WERI-Rb-1 (cell line): ENCODE data around the gene NDUFB11.

Source experiments
- DNase-seq: peaks from one replicate; pipeline ENCODE4 v3.0.0-alpha.2; 2020
- H3K27ac ChIP-seq: fragments of 250-450 bp; sonication (Bioruptor Pico); 2 replicates; pipeline ENCODE4 v1.5.1; 2020; ENCODE audit warnings: mild to moderate bottlenecking, moderate library complexity
- H3K27me3 ChIP-seq: fragments of 250-450 bp; sonication (Bioruptor Pico); 2 replicates; pipeline ENCODE4 v1.5.1; 2021; ENCODE audit warnings: mild to moderate bottlenecking, low read depth, moderate library complexity; ENCODE audit not compliant: insufficient read depth, severe bottlenecking
- H3K36me3 ChIP-seq: fragments of 250-450 bp; sonication (Bioruptor Pico); 2 replicates; pipeline ENCODE4 v1.5.1; 2020; ENCODE audit warnings: mild to moderate bottlenecking, moderate library complexity
- H3K4me3 ChIP-seq: 2 replicates; pipeline ENCODE4 v1.5.1; 2011; ENCODE audit warnings: low read depth, mild to moderate bottlenecking, control low read depth, low read length
- H3K9me3 ChIP-seq: fragments of 250-450 bp; sonication (Bioruptor Pico); 2 replicates; pipeline ENCODE4 v1.5.1; 2021; ENCODE audit warnings: mild to moderate bottlenecking, moderate library complexity; ENCODE audit not compliant: severe bottlenecking
- CTCF ChIP-seq: IDR thresholded peaks from 2 replicates; pipeline ENCODE4 v1.5.1; 2011; ENCODE audit warnings: low read depth, mild to moderate bottlenecking, control low read depth, inconsistent platforms, low read length

NDUFB11 gene

GRCh38 chrX:47178337-47178736 lies 33.8 kb upstream of the NDUFB11 start:
- Histone ChIP-seq H3K9me3 (no peaks in the 10 kb centered on the region), H3K27me3 (peaks cover 18% of the 10 kb centered on the region), H3K4me3 (no peak overlapping the region), H3K36me3 (peaks cover 34% of the 10 kb centered on the region), H3K27ac (no peak overlapping the region)
- DNase-seq: no peak
- no peak for TF ChIP-seq CTCF

- Histone ChIP-seq H3K4me3 (no peak overlapping the region), H3K27ac (no peak overlapping the region), H3K36me3 (peaks cover 35% of the 10 kb centered on the region), H3K27me3 (peaks cover 18% of the 10 kb centered on the region), H3K9me3 (no peaks in the 10 kb centered on the region)
- no peak for TF ChIP-seq CTCF
- DNase-seq: no peak
Measured at GRCh38 chrX:47177079-47177478, 32.6 kb upstream of the NDUFB11 start.

GRCh38 chrX:47176101-47176740 lies 31.7 kb upstream of the NDUFB11 start:
- Histone ChIP-seq H3K4me3 (no peak overlapping the region), H3K36me3 (peaks cover 30% of the 10 kb centered on the region), H3K27ac (no peak overlapping the region), H3K27me3 (peaks cover 14% of the 10 kb centered on the region), H3K9me3 (no peaks in the 10 kb centered on the region)
- TF ChIP-seq CTCF: no peak
- DNase-seq: no peak

- no peak overlapping the region for H3K27ac ChIP-seq
- TF ChIP-seq CTCF: no peak
- no peak overlapping the region for H3K4me3 ChIP-seq
- peaks cover 28% of the 10 kb centered on the region for H3K36me3 ChIP-seq
- no peak for DNase-seq
- H3K9me3 ChIP-seq: no peaks in the 10 kb centered on the region
- H3K27me3 ChIP-seq: peaks cover 13% of the 10 kb centered on the region
Measured at GRCh38 chrX:47175588-47175980, 31.1 kb upstream of the NDUFB11 start.

GRCh38 chrX:47174846-47175587 lies 30.5 kb upstream of the NDUFB11 start:
- Histone ChIP-seq H3K27ac (no peak overlapping the region), H3K4me3 (no peak overlapping the region), H3K9me3 (no peaks in the 10 kb centered on the region), H3K36me3 (peaks cover 30% of the 10 kb centered on the region), H3K27me3 (peaks cover 15% of the 10 kb centered on the region)
- no peak for DNase-seq
- TF ChIP-seq CTCF: no peak
